D721Med (cell line): ENCODE measurements around the gene SLC25A19.

Source experiments
- DNase-seq: peaks from one replicate; pipeline ENCODE4 v3.0.0; 2011; ENCODE audit warnings: low spot score; ENCODE audit not compliant: insufficient read length
- FAIRE-seq: peaks from 2 replicates; lab custom pipeline; 2011; peaks lifted over from hg19 to GRCh38; lab: Jason Lieb, UNC
- TF ChIP-seq, protein P1 (sequence below): IDR thresholded peaks from 2 replicates; pipeline ENCODE4 v1.5.1; 2012; ENCODE audit warnings: mild to moderate bottlenecking, control low read depth; ENCODE audit not compliant: insufficient read depth; ENCODE audit errors: missing control alignments

SLC25A19 gene

DNA sequence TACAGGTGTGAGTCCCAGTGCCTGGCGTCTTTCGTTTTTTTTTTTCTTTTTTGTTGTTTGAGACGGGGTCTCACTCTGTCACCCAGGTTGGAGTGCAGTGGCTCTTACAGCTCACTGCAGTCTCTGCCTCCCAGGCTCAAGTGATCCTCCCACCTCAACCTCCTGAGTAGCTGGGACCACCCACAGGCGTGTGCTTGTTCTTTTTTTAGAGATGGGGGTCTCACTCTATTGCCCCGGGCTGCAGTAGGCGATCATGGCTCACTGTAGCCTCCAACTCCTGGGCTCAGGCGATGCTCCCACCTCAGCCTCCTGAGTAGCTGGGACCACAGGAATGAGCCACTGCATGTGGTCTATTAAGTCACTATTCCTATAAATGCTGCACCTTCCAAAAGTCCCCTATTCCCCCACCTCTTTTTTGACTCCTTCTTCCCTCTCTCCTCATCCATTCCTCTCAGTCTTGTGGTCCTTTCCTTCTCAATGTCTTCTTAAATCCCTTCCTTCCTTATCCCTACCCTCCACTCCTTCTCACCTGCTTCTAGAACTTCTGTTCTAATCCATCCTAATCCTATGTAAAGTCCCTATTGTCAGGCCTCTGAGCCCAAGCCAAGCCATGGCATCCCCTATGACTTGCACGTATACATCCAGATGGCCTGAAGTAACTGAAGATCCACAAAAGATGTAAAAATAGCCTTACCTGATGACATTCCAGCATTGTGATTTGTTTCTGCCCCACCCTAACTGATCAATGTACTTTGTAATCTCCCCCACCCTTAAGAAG lies 37.0 kb downstream of the SLC25A19 start:
- TF ChIP-seq, protein P1, sequence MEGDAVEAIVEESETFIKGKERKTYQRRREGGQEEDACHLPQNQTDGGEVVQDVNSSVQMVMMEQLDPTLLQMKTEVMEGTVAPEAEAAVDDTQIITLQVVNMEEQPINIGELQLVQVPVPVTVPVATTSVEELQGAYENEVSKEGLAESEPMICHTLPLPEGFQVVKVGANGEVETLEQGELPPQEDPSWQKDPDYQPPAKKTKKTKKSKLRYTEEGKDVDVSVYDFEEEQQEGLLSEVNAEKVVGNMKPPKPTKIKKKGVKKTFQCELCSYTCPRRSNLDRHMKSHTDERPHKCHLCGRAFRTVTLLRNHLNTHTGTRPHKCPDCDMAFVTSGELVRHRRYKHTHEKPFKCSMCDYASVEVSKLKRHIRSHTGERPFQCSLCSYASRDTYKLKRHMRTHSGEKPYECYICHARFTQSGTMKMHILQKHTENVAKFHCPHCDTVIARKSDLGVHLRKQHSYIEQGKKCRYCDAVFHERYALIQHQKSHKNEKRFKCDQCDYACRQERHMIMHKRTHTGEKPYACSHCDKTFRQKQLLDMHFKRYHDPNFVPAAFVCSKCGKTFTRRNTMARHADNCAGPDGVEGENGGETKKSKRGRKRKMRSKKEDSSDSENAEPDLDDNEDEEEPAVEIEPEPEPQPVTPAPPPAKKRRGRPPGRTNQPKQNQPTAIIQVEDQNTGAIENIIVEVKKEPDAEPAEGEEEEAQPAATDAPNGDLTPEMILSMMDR: no peak
- DNase-seq (no peak), FAIRE-seq (no peak)

DNA sequence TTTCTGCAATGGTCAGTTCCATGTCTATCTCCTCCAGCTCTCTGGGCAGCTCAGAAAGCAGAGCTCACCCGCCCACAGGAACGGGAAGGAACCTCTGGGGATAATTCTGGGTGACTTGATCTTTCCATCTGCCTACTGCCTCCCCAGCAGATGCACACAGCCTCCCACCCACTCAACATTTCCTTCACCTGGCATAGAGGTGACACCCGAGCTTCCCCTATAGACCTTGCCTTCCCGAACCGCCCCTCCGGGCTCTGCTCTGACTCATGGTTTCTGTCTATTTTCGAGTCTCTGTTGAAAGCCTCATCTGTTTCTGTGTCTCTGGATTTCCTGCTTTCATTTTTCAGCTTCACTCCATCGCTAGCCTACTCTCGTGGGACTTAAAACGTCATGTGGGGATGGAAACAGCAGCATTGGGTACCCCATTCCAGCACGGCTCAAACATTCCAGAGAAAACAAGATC lies 39.2 kb downstream of the SLC25A19 start:
- FAIRE-seq: no peak
- no peak for DNase-seq
- TF ChIP-seq, protein P1: no peak

DNA sequence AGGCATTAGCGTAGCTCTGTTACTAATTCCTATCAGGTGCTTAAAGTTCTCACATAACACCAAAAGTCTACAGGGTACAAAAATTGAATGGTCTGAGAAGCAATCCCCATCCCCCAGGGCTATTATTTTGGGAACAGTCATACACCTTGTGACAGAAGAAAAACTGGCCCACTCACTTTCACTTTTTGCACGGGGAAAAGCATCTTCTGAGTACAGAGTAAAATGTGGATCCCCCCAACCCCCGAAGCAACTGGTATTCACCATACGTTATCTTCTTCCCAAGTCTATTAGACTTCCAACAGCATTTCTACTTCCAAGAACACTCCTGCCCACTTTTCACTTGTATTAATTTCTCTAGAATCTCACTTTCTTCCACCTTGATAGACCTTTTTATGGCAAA lies 39.7 kb downstream of the SLC25A19 start:
- DNase-seq (no peak), FAIRE-seq (no peak)
- TF ChIP-seq, protein P1: no peak

DNA sequence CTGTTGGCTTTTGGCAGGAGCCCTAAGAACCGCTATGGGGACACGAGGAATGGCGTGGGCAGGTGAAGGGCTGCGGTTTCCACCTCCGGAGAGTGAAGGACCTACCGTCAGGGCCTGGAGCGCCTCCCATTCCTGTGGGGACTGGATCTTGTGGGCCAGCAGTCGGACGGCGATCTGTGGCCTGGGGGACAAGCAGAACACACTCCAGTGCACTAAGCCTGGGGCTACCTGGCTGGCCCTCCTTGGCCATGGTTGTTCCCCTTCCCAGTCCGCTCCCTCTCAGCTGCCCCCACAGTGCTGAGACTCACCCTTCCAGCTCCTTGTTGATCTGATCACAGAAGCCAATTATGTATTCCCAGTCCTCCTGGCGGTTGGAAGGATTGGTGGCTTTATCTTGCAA lies 42.8 kb downstream of the SLC25A19 start:
- FAIRE-seq (no peak), DNase-seq (no peak)
- TF ChIP-seq, protein P1: no peak

DNA sequence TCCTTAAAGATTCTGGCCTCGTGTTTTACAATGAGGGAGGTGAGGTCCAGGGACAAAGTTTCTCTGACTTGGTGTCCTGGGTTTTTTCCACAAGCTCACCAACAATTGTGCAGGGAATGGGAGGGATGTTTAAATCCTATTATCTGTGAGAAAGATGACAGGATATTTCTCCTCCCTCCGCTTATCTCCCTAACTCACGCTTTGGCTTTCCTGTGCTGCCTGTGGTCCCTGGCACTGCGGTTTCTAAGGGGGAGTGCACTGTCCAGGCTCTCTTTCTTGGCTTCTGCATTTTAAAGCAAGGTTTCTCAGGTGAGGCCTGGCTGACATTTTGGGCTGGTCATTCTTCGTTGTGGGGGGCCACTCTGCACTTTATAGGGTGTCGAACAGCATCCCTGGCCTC lies 44.2 kb downstream of the SLC25A19 start:
- TF ChIP-seq, protein P1: no peak
- no peak for FAIRE-seq
- no peak for DNase-seq

DNA sequence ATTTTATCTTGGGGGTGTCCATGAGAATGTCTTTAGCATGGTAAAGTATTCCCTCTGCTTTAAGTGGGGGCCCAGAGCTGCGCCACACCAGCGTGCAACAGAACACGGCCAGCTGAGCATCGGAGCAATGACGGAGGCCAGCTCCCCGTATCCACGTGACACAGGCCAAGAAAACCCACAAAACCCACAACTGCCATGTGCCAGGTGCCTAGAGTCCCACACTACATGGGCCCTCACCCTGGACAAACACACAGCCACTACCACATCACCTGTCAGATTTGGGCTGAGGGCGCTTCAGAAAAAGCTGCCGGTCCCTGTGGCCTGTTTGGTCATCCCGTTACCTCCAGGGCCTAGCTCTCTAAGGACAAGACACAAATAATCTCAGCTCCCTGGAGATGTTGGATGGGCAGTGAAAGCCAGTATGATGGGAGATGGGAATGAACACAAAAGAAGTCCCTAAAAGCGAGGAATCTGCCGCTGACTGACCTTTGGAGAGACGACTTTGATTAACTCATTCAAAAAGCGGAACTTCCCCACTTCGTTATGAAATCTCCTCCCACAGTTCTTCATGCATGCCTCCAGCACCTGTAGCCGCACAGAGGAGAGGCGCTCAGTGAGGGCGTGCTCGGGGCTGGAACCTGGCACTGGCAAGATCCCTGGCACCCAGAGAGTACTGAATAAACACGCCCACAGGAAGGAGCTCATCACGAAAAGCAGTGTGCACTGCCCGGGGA lies 44.9 kb downstream of the SLC25A19 start:
- TF ChIP-seq, protein P1: no peak
- DNase-seq (no peak), FAIRE-seq (no peak)
